ENCODE data around the gene REG4.

REG4 gene

DNA sequence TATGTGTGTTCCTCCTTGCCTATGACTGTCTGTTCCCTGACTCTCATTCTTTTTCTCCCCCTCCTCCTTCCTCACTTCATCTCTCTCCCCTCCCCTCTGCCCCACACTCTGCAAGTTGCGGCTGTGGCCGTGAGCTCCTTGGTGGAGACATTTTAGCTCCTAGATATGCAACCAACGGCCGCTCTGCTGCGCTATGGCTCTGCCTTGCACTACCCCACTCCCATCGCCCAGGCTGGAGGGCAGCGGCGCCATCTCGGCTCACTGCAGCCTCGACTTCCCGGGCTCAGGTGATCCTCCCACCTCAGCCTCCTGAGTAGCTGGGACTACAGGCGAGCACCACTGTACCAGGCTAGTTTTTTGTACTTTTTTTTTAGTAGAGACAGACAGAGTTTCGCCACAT is 5.5 kb downstream of the REG4 start:
- no peak for DNase-seq

DNA sequence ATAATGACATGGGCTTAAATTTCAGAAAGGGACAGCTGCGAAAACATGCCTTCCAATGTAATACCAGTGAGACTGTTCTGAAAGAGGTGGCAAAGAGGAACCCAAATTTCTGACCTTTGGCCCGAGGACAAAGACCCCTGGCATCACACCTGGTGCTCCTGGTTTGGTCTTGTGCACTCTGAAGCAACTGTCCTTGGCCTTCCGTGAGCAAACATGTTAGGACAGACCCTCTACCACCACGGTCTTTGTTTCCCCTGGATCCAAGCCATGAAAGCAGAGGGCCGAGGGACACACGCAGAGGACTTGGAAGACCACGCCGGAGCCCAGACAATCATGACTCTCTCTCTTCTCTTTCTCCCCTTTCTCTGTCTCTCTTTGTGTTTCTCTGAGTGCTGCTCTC is 6.0 kb downstream of the REG4 start:
- no peak for DNase-seq

DNA sequence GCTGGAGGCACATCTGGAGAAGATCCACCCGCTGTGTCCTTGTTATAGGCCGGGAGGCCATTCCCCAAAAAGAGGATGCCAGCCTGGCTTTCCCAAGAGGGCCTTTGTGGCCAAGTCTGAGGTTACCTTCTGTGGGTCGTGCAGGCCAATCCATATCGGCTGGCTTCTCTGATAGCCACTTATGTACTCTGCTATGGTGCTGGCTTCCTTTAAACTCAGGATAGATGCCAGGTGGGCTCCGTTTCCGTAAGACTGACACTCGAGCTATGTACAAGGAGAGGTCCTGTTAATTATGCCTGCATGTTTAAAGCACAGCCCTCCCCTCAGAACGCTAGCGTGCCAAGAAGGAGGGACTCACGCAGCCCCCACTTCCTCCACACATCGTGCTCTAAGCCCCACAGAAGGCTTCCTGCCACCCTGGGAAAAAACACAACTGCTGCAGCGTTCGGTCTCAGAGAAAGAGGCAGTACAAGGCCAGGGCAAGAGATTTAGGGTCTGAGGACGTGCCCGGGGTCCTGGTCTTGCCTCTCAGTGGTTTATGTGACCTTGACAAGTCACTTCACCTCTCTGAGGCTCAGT is 11.6 kb downstream of the REG4 start:
- DNase-seq: no peak

DNA sequence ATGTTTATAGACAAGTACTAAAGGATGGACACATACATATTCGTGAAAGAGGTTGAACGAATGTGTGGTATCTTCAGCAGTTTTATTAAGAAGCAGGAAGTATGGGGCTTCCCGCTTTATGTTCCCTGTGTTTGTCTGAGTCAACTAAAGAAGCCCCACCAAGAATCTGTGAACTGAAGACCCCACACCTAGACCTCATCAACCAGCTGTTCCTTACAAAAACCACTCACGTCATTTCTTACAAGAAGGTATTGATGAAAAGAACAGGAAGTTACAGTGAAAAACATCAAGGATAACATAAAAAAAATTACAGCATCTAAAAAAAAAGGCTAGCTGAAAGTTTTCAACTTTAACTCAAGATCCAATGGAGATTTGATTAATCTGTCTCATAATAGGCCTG is 12.3 kb downstream of the REG4 start:
- no peak for DNase-seq

DNA sequence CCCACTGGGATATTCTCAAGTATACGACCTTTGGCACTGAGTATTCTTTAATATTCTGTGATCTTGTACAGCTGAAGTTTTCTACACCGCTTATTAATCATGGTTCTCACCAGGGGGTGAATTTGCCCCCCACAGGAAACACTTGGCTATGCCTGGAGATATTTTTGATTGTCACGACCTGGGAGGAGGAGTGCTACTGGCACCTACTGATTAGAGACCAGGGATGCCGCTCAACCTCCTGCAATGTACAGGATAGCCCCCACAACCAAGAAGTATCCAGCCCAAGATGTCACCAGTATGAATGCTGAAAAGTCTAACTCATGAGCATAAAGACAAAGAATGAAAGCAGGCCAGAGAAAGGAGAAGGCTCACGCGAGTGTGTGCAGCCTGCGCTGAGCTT is 13.7 kb downstream of the REG4 start:
- no peak for DNase-seq

DNA sequence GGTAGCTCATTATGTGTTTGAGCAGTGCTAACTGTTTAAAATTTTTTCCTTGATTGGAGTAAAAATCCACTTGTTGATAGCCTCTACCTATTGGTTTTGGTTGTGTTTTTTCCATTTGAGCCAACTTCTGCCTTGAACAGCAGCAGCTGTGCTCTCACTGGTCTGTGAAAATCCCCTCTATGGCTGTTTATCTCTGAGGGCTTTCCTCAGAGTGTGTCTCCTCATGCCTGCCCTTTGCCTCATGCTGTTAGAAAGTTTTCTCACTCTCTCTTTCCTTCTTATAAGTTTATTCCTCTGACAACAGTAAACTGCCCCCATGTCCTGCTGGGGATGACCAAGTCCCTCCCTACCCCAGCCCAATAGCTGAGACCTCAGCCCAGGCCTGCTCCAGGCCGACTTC is 14.1 kb downstream of the REG4 start:
- no peak for DNase-seq

DNA sequence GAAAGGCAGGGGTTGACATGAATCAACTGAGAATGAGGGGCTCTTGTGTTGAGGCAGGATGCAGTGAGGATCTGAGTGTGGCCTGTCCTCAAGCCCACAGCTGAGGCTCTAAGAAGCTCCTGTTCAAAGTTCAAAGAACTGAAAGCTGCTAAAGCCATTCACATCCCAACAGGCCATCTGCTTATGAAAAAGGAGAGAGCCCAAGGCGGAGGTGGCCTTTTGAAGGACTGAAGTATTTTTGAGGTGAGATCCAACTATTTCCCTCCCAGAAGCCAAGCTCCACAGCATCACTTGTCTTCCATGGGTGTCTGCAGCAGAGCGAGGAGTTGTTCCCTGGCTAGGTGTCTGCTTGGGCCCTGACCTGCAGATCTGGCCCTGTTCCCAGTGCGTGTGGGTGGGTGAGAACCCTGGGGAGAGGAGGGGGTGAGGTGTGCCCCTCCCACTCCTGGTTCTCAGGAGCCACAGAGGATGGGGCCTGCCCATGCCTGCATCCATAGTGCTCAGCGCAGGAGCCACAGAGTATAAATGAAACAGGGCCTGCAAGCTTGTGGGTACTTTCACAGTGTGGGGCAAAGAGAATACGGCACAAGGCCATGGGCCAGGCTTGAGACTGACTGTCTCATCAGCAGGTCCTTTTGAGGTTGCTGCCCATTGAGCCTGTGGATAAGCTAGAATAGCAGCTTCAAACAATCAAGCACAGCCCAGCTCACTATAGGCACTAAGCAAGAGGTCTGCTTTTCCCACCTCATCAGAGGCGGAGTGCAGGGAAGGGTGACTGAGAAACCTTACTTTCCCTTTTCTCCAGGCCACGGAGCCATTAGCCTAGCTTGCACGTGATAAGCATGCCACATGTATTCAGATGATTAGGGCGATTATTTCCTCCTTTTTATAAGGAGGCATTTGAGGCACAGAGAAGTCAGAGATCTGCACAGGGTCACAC is 15.7 kb downstream of the REG4 start:
- no peak for DNase-seq

DNA sequence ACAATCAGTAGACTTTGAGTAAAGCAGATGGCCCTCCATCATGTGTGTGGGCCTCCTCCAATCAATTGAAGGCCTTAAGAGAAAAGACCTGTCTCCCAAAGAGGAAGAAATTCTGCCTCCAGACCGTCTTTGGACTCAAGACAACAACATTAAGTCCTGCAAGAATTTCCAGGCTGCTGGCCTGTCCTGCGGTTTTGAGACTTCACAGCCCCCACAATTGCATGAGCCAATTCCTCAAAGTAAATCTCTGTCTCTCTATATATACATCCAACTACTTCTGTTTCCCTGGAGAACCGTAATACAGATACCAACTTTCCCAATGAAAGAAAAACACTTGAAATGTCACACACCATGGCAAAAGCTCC is 16.4 kb downstream of the REG4 start:
- DNase-seq: no peak

DNA sequence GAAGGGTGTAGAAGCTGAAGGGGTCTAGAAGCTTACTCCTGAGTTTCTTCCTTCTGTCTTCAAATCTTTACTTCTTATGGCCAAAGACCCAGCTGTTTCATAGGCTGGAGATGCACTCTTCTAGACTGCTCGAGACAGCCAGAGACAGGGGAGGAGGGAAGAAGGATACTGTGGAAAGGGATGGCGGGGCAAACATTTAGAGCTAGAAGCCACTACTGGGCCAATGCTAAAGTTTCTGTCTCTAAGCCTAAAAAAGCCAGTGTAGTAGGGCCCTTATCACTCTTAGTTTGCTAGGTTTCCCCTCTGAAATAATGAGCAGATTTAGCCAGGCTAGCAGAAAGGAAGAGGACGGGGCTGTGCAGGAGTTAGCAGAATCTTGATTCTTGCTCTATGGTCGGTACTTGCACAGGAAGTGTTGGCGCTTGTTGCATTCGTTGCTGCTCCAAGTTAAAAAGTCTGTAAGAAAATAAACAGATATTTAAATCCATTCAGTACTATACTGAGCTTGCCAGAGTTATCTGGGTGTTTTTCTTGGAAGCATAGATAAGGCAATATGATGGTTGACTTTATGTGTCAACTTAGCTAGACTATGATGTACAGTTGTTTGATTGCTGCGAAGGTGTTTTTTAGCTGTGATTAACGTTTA is 16.9 kb downstream of the REG4 start:
- no peak for DNase-seq

DNA sequence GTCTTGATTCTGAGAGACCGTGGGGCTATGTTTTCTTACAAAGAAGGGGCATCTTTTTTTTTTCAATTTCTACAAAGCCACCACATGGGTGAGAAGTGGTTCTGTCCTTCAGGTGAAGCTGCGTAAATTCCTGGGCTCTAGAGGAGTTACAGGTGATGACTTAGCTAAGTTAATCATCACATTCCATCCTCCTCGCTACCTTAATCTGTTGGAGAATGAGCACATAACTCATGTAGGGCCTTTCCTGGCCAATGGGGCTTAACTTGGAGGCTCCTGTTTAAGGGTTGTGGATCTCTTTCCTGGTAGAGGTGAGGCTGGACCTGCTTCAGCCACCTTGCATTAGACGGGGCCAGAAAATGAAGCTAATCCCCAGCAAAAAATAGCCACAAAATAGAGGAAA is 19.9 kb downstream of the REG4 start:
- DNase-seq: no peak

DNA sequence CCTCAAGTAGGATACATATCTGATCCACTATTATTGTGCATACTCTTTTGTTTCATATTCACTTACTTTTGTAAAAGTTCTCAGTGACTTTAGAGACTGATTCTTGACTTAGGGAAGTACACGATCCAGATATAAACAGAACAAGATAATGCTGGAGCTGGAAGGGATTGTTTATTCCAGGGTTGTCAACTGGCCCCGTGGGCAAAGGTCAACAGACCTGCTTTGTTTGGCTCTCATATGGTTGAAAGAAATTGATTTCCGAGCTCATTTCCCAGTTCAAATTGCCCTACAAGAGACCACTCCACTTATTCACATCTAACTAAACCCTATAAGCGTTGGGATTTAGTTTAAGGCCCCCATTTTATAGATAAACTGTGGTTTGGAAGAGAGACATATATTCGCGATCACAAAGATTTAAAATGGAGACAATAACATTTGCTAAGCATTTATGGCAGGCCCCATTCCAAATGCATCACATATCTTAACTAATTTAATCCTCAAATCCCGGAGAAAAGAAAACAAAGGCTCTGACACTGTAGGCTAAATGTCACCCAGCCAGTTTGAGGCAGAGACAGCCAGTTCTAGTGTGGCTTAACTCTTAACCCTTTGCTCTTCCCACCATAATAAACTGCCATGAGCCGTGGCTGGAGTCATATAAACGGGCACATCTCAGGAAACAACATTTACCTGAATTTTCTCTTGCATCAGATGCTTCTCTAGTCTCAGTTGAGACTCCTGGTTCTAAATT is 20.6 kb downstream of the REG4 start:
- DNase-seq: no peak

DNA sequence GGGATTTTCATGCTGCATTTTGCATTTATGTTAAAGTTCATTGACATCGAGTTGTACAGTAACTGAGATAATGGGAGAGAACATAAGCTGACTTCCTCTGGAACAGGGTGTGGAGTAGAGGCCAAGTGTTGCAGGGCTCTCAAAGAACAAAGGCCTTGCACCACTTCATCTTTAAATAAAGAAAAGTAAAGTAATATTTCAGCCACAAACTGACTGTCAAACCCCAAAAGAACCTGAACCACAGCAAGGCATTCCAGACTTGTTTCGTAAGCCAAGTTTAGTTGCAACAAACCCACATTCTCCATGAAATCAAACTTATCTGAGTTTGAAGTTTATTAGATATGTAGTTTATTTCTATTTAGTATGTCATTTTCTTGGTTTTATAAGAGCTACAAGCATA is 23.5 kb downstream of the REG4 start:
- peak; percentile 94 for DNase-seq

DNA sequence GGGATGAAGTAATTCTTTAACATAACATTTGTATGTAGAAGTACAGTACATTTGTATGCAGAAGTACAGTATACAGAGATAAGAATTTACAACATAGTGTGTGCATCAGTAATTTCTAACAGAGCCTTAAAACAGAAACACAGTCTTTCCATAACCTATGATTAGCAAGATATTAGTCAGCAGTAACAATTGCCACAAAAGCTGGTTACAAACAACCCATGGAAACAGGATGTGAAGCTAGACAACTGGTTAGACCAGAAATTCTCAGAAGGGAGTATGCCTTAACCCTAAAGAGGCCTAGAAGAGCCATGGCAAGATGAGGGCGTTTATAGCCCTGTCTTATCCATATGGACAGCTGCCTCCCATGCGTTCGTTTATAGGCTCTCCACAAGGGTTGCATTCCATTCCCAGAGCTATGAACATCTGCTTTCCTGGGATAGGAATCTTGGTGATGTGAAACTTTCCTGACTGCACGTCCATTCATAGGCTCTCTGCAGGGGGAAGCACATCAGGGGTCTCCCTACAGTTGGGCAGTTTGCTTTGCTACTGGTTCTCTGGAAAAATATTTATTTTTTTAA is 24.7 kb downstream of the REG4 start:
- DNase-seq: peak; percentile 88

DNA sequence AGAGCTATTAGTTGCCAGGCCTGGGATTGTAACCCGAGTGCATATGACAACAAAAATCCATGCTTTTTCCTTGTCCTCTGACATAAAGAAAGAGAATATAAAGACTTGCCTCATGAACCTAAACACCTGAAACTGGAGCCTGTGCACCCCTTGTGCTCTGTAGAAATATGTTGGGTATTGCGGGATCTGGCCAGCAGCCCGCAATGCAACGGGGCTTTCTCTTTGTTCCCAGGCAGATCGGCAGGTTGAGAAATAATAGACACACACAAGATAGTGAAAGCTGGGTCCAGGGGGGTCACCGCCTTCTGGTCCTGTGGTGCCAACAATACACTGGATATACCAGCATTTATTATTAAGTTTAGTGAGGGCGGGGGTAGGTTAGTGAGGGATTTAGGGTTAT is 25.2 kb downstream of the REG4 start:
- peak; percentile 41 for DNase-seq

DNA sequence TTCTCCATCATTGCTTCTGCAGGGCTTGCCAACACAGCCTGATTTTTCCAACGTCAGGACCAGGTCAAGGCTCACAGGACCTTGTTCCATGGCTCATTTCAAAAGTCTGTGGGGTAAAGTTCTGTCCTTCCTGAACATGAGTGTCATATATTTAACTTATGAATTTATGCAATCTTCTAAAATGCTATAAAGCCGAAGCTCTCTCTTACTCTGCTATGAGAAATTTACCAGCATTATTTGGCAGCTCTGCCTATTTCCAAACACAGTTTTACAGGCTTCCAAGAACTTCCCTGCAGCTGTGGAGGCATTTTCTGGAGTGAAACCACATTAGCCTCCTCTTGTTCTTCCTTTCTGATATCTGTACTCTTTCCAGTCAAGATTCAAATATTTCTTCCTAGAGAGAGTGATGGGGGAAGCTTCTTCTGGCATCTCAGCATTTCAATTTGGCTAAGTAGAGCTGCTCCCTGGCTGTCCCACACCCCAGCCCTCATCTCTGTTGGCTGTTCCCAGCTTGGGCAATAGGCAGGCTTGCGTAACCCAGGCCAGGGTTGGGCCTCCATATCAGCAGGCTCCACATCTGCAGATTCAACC is 27.0 kb downstream of the REG4 start:
- peak; percentile 78 for DNase-seq

DNA sequence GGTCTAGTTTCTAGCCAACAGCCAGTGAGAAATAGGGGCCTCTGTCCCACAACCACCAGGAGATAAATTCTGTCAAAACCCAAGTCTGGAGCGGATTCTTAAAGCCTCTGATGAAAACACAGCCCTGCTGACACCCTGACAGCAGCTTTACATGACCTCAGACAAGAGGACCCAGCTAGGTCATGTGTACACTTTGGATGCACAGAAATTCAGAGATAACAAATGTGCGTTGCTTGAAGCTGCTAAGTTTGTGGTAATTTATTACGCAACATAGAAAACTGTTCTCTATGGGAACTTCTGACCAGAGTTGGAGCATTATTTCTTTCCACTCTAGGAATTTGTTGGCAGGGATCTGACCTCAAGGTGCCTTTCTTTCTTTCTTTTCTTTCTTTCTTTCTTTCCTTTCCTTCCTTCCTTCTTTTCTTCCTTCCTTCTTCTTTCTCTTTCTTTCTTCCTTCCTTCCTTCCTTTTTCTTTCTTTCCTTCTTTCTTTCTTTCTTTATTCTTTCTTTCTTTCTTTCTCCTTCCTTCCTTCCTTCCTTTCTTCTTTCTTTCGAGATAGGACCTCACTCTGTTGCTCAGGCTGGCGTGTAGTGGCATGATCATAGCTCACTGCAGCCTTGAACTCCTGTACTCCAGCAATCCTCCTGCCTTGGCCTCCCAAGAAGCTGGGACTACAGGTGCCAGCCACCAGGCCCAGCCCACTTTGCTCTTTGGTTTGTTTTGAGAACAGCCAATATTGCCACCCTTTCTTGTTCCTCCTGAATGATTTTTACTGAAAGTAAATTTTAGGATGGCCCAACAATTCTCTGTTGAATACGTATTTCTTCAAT is 27.7 kb downstream of the REG4 start:
- DNase-seq: peak; percentile 88

DNA sequence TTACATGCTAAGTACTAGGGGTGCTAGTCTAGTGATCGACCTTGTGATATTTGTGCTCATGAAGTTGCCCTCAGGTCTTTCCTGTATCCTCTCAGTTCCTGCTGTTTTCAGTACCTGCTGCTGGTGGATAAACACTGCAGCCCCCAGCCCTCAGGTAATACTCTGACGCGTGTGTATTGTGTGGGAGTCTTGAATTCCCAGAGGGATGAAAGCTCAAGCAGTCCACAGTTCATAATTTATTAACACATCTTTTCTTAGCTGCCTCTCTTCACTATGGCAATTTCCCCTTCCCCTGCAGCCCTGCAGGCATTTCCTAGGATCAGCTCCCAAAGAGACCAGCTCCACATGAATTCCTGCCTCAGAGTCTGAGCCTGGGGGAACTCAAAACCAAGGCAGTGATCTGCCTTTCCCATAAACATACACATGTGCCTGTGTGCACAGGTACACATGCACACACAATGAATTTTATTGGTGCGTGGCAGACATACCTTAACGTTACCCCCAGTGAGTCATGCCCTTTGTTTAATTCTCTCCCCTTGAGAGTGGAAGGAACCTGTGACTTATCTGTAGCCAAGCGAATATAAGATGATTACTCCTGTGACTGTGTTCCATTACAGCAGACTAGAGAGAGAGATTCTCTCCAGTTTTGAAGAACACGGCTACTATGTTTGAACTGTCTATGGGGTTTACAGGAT is 28.5 kb downstream of the REG4 start:
- DNase-seq: no peak

DNA sequence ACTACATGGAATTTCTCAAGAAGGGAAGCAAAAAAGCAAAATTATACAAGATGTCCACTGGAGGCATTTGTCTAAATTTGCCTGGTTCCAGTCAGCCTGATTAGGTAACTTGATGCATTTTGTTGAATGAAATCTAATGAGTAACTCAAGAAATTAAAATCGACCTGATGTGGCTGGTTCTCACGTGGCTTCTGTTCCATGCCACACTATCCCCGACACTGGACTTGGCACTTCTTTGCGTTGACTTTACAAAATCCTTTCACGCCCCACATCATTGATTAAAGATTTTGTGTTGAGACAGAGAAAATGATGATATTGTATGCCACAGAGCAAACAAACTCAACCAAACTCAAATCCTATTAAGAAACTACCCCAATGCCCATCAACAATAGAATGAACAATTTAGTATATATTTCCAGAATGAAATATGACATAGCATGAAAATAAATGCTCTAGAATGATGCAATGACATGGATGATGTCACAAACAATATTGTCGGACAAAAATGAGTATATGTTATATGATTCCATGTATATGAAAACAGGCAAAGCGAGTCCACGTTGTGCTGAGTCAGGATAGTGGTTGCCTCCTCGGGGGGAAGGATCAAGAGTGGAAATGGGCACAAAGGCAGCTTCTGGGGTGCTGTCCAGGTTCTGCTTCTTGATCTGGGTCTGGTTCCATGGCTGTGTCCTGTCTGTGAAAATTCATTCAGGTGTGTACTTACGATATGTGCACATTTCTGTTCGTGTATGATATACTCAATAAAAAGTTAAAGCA is 29.6 kb downstream of the REG4 start:
- DNase-seq: peak; percentile 5

DNA sequence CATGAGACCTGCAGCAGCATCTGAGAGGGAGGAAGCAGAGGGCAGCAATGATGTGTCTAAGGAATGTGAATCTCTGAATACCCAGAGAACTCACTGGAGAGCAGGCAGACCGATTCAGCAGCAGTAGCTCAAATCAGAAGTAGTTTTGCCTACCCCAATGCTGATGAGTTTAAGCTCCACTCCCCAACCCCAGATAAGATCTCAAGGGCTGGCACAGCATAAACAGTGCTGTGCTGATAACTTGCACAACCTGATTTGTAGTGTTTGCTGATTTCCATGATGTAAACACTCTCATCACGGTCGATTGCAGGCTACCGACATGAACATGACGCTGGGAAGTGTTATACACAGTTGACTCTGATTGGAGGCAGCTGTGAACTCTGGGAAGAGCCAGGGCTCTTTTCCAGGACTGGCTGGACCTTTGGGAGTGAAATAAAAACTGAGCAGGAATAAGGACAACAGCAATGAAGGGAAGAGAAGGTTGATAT is 31.3 kb downstream of the REG4 start:
- DNase-seq: no peak
